Upper lobe of right lung (tissue), 1 donor: Measurements from ENCODE around the gene CRAMP1. TPM values are rescaled to one million over a fixed set of nuclear protein-coding genes. Genes with fewer than 3 reads are reported as not detected.
A peak's percentile ranks its signal among the peaks of the same experiment; 100 is the strongest.

Source experiments
- ATAC-seq: fragments of 200-7000 bp; cut with Tn5 transposase; one replicate; pipeline ENCODE4 v1.9.1; 2020; ENCODE audit warnings: mild to moderate bottlenecking, moderate library complexity
- DNase-seq: peaks from one replicate; pipeline ENCODE4 v3.0.0-alpha.2; 2020
- H3K27ac ChIP-seq: fragments of 200-600 bp; one replicate; pipeline ENCODE4 v1.8.0; 2022
- H3K27me3 ChIP-seq: fragments of 200-600 bp; one replicate; pipeline ENCODE4 v1.8.0; 2022; ENCODE audit warnings: mild to moderate bottlenecking
- H3K36me3 ChIP-seq: fragments of 200-600 bp; one replicate; pipeline ENCODE4 v1.8.0; 2022
- H3K4me1 ChIP-seq: fragments of 200-600 bp; one replicate; pipeline ENCODE4 v1.8.0; 2022
- H3K4me3 ChIP-seq: fragments of 200-600 bp; one replicate; pipeline ENCODE4 v1.8.0; 2022; ENCODE audit warnings: mild to moderate bottlenecking
- H3K9me3 ChIP-seq: fragments of 200-600 bp; one replicate; pipeline ENCODE4 v1.8.0; 2022
- CTCF ChIP-seq: fragments of 200-600 bp; IDR thresholded peaks from one replicate; pipeline ENCODE4 v1.8.0; 2022; ENCODE audit warnings: antibody characterized with exemption
- intact Hi-C: fragments of 100-400 bp; cut with DNase I; formaldehyde crosslinking; loops from one replicate; pipeline ENCODE4 v1.11.0; 2022
- total RNA-seq: library from RNA; stranded (reverse); fragmentation: NEBNext Ultra II Directional; extraction: Animal tissue kit (Norgen Biotek cat#: 25700); gene quantifications from one replicate; pipeline ENCODE4 v1.2.1, GENCODE V29; 2021
- donor health status: DM: no; HTN: yes; CAD: no; lungs with severe emphysema.

CRAMP1 gene
- total RNA-seq, 1 donor from 2014 or later: 21.4 TPM

- intact Hi-C loops: no loop called here
- Histone ChIP-seq H3K4me3 (peak within 1 kb of the TSS; percentile 98), H3K27me3 (no peaks in the 10 kb centered on the region), H3K36me3 (peaks cover 15% of the 10 kb centered on the region), H3K27ac (peak within 1 kb of the TSS; percentile 94), H3K9me3 (no peaks in the 10 kb centered on the region), H3K4me1 (peaks cover 23% of the 10 kb centered on the region)
- ATAC-seq (peak; percentile 97), DNase-seq (peak; percentile 96)
- TF ChIP-seq CTCF: peak; percentile 93
Observed at GRCh38 chr16:1705688-1706385, 93.7 kb downstream of the CRAMP1 start, which contains the start of gene MAPK8IP3. MAPK8IP3 (plus strand) TSS chr16:1706195; CDS start chr16:1706340, 145 bp downstream.

GRCh38 chr16:1706386-1707192, 94.4 kb downstream of the CRAMP1 start:
- Histone ChIP-seq H3K36me3 (peaks cover 9% of the 10 kb centered on the region), H3K4me1 (peaks cover 23% of the 10 kb centered on the region), H3K4me3 (peak overlapping the region; percentile 98), H3K27me3 (no peaks in the 10 kb centered on the region), H3K27ac (peak overlapping the region; percentile 94), H3K9me3 (no peaks in the 10 kb centered on the region)
- intact Hi-C loops: no loop called here
- no peak for TF ChIP-seq CTCF
- ATAC-seq (peak; percentile 36), DNase-seq (peak; percentile 75)

- Histone ChIP-seq H3K27ac (peak overlapping the region; percentile 94), H3K27me3 (no peaks in the 10 kb centered on the region), H3K36me3 (peaks cover 3% of the 10 kb centered on the region), H3K9me3 (no peaks in the 10 kb centered on the region), H3K4me1 (peaks cover 23% of the 10 kb centered on the region), H3K4me3 (peak overlapping the region; percentile 98)
- intact Hi-C loops: no loop called here
- no peak for TF ChIP-seq CTCF
- ATAC-seq (no peak), DNase-seq (no peak)
Observed at GRCh38 chr16:1707193-1707790, 95.1 kb downstream of the CRAMP1 start.

- intact Hi-C loops: no loop called here
- Histone ChIP-seq H3K27ac (no peak overlapping the region), H3K9me3 (no peaks in the 10 kb centered on the region), H3K4me1 (peaks cover 23% of the 10 kb centered on the region), H3K27me3 (no peaks in the 10 kb centered on the region), H3K4me3 (no peak overlapping the region), H3K36me3 (no peaks in the 10 kb centered on the region)
- TF ChIP-seq CTCF: no peak
- DNase-seq: no peak
- no peak for ATAC-seq
Observed at GRCh38 chr16:1708083-1708767, 96.1 kb downstream of the CRAMP1 start.

GRCh38 chr16:1708768-1709180, 96.6 kb downstream of the CRAMP1 start:
- Histone ChIP-seq H3K36me3 (no peaks in the 10 kb centered on the region), H3K4me1 (peaks cover 23% of the 10 kb centered on the region), H3K27ac (no peak overlapping the region), H3K4me3 (no peak overlapping the region), H3K27me3 (no peaks in the 10 kb centered on the region), H3K9me3 (no peaks in the 10 kb centered on the region)
- no peak for ATAC-seq
- intact Hi-C loops: no loop called here
- TF ChIP-seq CTCF: no peak
- DNase-seq: no peak
